ENCODE results near the gene MOB1B. TPM values are rescaled to one million over a fixed set of nuclear protein-coding genes. Genes with fewer than 3 reads are reported as not detected.
"Not testable (repeated sequence)": the region's sequence is repeated elsewhere in the genome, so short reads cannot be mapped to it uniquely, and the experiment has no call there.

MOB1B gene
- polyA plus RNA-seq, 4 donors: 1.1 to 22.5 (median 2.7) TPM

DNA sequence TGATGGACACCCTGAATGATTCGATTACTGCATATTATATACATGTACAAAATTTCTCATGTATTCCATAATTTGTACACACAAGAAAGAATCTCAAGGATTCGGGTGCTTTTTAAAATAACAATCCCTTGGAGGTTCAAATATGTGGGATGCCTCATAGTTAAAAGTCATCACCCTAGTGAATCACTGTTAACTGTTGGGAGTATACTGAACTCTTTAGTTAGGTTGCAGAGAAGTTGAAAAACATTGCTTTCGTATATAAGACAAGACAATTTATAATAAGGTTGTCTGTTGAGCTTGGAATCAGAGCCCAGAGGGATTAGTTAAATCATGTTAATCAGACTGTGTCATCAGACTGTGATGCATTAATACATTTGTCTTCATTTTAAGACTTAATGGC, 106.9 kb downstream of the MOB1B start:
- DNase-seq (no peak), FAIRE-seq (no peak)
- WGBS, 3 donors: 80 to 86% (median 84%) methylated on average over 3 of the region's 3 CpGs
- H3K27ac ChIP-seq (ENCODE audit: low read depth in 1 of 3, low read length in 2 of 3): no peak overlapping the region
- H3K4me1 ChIP-seq (ENCODE audit: control insufficient read depth in 3 of 3, insufficient read depth in 2 of 3, low read depth in 1 of 3, low read length in 2 of 3): no peaks in the 10 kb centered on the region
- peaks cover 0 to 14% (median 0%) of the 10 kb centered on the region in 3 donors for H3K36me3 ChIP-seq (ENCODE audit: control insufficient read depth in 3 of 3, insufficient read depth in 2 of 3, low read depth in 1 of 3, low read length in 3 of 3)
- H3K9me3 ChIP-seq (ENCODE audit: control insufficient read depth in 2 of 2, insufficient read depth in 1 of 2, low read depth in 1 of 2, low read length in 1 of 2): peaks cover 0 to 8% of the 10 kb centered on the region in 2 donors
- no peaks in the 10 kb centered on the region for H3K27me3 ChIP-seq (ENCODE audit: control insufficient read depth in 3 of 3, insufficient read depth in 3 of 3, low read length in 3 of 3)
- no peak overlapping the region for H3K4me3 ChIP-seq (ENCODE audit: low read depth in 1 of 3, low read length in 3 of 3)

DNA sequence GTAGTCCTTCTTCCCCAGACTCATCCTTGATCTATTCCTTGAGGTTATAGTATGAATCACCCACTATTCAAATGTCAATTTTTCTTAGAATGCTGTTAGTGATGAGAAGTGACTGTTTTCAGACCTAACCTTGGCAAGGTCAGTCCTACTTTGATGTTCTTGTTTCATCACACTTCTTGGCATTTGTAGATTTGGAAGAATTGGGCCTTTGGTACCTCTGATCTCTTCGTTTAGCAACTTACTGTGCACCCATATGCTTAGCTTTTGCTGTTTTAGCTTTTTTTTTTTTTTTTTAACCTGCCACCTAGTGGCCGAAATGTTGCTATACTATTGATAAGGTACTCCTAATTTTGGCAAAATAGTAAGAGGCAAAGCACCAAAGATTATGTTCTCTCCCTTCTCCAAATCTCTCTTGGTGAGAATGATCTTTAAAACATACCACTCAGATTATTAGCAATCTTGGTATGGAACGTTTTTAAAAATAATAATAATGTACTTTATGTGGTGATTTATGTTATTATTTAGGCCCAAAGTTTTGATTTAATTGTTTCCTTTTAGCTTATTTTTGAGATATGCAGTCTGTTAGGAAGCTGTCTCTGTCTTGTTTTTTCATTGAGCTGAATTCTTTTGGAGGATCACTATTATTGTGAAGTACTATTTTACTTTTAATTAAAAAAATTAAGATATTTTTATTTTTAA, 107.9 kb downstream of the MOB1B start:
- DNase-seq (peak; percentile 42 to 53), FAIRE-seq (no peak)
- WGBS, 3 donors: 1 to 7% (median 3%) methylated on average over 3 of the region's 3 CpGs

GRCh38 chr4:71011451-71011850, 109.3 kb downstream of the MOB1B start:
- WGBS, 3 donors: 62 to 81% (median 66%) methylated on average over 4 of the region's 4 CpGs
- FAIRE-seq (no peak), DNase-seq (peak in 1 of 2 donors; percentile 69)
- peaks cover 0 to 9% (median 0%) of the 10 kb centered on the region in 3 donors for H3K36me3 ChIP-seq (ENCODE audit: control insufficient read depth in 3 of 3, insufficient read depth in 2 of 3, low read depth in 1 of 3, low read length in 3 of 3)
- peaks cover 0 to 8% of the 10 kb centered on the region in 2 donors for H3K9me3 ChIP-seq (ENCODE audit: control insufficient read depth in 2 of 2, insufficient read depth in 1 of 2, low read depth in 1 of 2, low read length in 1 of 2)
- no peaks in the 10 kb centered on the region for H3K27me3 ChIP-seq (ENCODE audit: control insufficient read depth in 3 of 3, insufficient read depth in 3 of 3, low read length in 3 of 3)
- H3K4me1 ChIP-seq (ENCODE audit: control insufficient read depth in 3 of 3, insufficient read depth in 2 of 3, low read depth in 1 of 3, low read length in 2 of 3): no peaks in the 10 kb centered on the region
- H3K4me3 ChIP-seq (ENCODE audit: low read depth in 1 of 3, low read length in 3 of 3): no peak overlapping the region
- H3K27ac ChIP-seq (ENCODE audit: low read depth in 1 of 3, low read length in 2 of 3): no peak overlapping the region

More for the DNA sequence above, 107.9 kb downstream of the MOB1B start:
- H3K4me3 ChIP-seq (ENCODE audit: low read depth in 1 of 3, low read length in 3 of 3): no peak overlapping the region
- H3K27me3 ChIP-seq (ENCODE audit: control insufficient read depth in 3 of 3, insufficient read depth in 3 of 3, low read length in 3 of 3): no peaks in the 10 kb centered on the region
- no peak overlapping the region for H3K27ac ChIP-seq (ENCODE audit: low read depth in 1 of 3, low read length in 2 of 3)
- no peaks in the 10 kb centered on the region for H3K4me1 ChIP-seq (ENCODE audit: control insufficient read depth in 3 of 3, insufficient read depth in 2 of 3, low read depth in 1 of 3, low read length in 2 of 3)
- peaks cover 0 to 8% of the 10 kb centered on the region in 2 donors for H3K9me3 ChIP-seq (ENCODE audit: control insufficient read depth in 2 of 2, insufficient read depth in 1 of 2, low read depth in 1 of 2, low read length in 1 of 2)
- H3K36me3 ChIP-seq (ENCODE audit: control insufficient read depth in 3 of 3, insufficient read depth in 2 of 3, low read depth in 1 of 3, low read length in 3 of 3): peaks cover 0 to 9% (median 0%) of the 10 kb centered on the region in 3 donors

GRCh38 chr4:71017391-71017790, 115.2 kb downstream of the MOB1B start:
- not testable (repeated sequence) for H3K27me3 ChIP-seq (ENCODE audit: control insufficient read depth in 3 of 3, insufficient read depth in 3 of 3, low read length in 3 of 3); H3K9me3 ChIP-seq (ENCODE audit: control insufficient read depth in 2 of 2, insufficient read depth in 1 of 2, low read depth in 1 of 2, low read length in 1 of 2); H3K4me3 ChIP-seq (ENCODE audit: low read depth in 1 of 3, low read length in 3 of 3); H3K4me1 ChIP-seq (ENCODE audit: control insufficient read depth in 3 of 3, insufficient read depth in 2 of 3, low read depth in 1 of 3, low read length in 2 of 3); H3K27ac ChIP-seq (ENCODE audit: low read depth in 1 of 3, low read length in 2 of 3); FAIRE-seq; DNase-seq; H3K36me3 ChIP-seq (ENCODE audit: control insufficient read depth in 3 of 3, insufficient read depth in 2 of 3, low read depth in 1 of 3, low read length in 3 of 3)
- WGBS, 3 donors: 97 to 98% (median 98%) methylated on average over 2 of the region's 2 CpGs

- no peak overlapping the region for H3K27ac ChIP-seq (ENCODE audit: low read depth in 1 of 3, low read length in 2 of 3)
- no peaks in the 10 kb centered on the region for H3K27me3 ChIP-seq (ENCODE audit: control insufficient read depth in 3 of 3, insufficient read depth in 3 of 3, low read length in 3 of 3)
- DNase-seq (no peak), FAIRE-seq (no peak)
- peaks cover 0 to 2% (median 0%) of the 10 kb centered on the region in 3 donors for H3K36me3 ChIP-seq (ENCODE audit: control insufficient read depth in 3 of 3, insufficient read depth in 2 of 3, low read depth in 1 of 3, low read length in 3 of 3)
- no peak overlapping the region for H3K4me3 ChIP-seq (ENCODE audit: low read depth in 1 of 3, low read length in 3 of 3)
- H3K9me3 ChIP-seq (ENCODE audit: control insufficient read depth in 2 of 2, insufficient read depth in 1 of 2, low read depth in 1 of 2, low read length in 1 of 2): no peaks in the 10 kb centered on the region
- WGBS, 3 donors: 47 to 93% (median 79%) methylated on average over 1 of the region's 1 CpG
- H3K4me1 ChIP-seq (ENCODE audit: control insufficient read depth in 3 of 3, insufficient read depth in 2 of 3, low read depth in 1 of 3, low read length in 2 of 3): no peaks in the 10 kb centered on the region
Measured at GRCh38 chr4:71020611-71021010, 118.4 kb downstream of the MOB1B start.

DNA sequence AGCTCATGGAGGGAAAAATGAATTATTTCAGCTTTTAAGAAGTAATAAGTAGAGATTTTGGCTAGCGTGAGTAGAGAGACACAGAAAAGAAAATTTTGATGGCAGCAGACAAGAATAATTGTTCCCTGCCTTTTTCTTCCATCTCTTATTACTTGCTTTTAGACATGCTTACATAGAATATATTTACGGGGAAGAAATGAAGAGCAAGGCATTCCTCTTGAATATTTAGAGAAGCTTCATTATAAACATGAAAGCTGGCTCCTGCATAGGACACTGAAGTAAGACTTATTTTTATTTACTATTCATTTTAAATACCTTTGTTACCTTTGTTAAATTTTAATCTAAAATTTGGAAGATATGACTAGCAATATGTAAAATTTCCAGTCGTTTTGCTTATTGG, 123.5 kb downstream of the MOB1B start:
- DNase-seq (no peak), FAIRE-seq (no peak)
- Histone ChIP-seq H3K27me3 (ENCODE audit: control insufficient read depth in 3 of 3, insufficient read depth in 3 of 3, low read length in 3 of 3) (no peaks in the 10 kb centered on the region), H3K9me3 (ENCODE audit: control insufficient read depth in 2 of 2, insufficient read depth in 1 of 2, low read depth in 1 of 2, low read length in 1 of 2) (no peaks in the 10 kb centered on the region), H3K36me3 (ENCODE audit: control insufficient read depth in 3 of 3, insufficient read depth in 2 of 3, low read depth in 1 of 3, low read length in 3 of 3) (peaks cover 0 to 9% (median 2%) of the 10 kb centered on the region in 3 donors), H3K4me1 (ENCODE audit: control insufficient read depth in 3 of 3, insufficient read depth in 2 of 3, low read depth in 1 of 3, low read length in 2 of 3) (no peaks in the 10 kb centered on the region), H3K4me3 (ENCODE audit: low read depth in 1 of 3, low read length in 3 of 3) (no peak overlapping the region), H3K27ac (ENCODE audit: low read depth in 1 of 3, low read length in 2 of 3) (no peak overlapping the region)
- WGBS, 3 donors: 73 to 80% (median 79%) methylated on average over 3 of the region's 3 CpGs

GRCh38 chr4:71026086-71026485, 123.9 kb downstream of the MOB1B start:
- Histone ChIP-seq H3K27me3 (ENCODE audit: control insufficient read depth in 3 of 3, insufficient read depth in 3 of 3, low read length in 3 of 3) (no peaks in the 10 kb centered on the region), H3K4me1 (ENCODE audit: control insufficient read depth in 3 of 3, insufficient read depth in 2 of 3, low read depth in 1 of 3, low read length in 2 of 3) (no peaks in the 10 kb centered on the region), H3K27ac (ENCODE audit: low read depth in 1 of 3, low read length in 2 of 3) (no peak overlapping the region), H3K9me3 (ENCODE audit: control insufficient read depth in 2 of 2, insufficient read depth in 1 of 2, low read depth in 1 of 2, low read length in 1 of 2) (no peaks in the 10 kb centered on the region), H3K4me3 (ENCODE audit: low read depth in 1 of 3, low read length in 3 of 3) (no peak overlapping the region), H3K36me3 (ENCODE audit: control insufficient read depth in 3 of 3, insufficient read depth in 2 of 3, low read depth in 1 of 3, low read length in 3 of 3) (peaks cover 0 to 9% (median 2%) of the 10 kb centered on the region in 3 donors)
- DNase-seq: peak; percentile 28 to 75
- WGBS, 3 donors: 37 to 59% (median 52%) methylated on average over 2 of the region's 2 CpGs
- FAIRE-seq: peak; percentile 57

DNA sequence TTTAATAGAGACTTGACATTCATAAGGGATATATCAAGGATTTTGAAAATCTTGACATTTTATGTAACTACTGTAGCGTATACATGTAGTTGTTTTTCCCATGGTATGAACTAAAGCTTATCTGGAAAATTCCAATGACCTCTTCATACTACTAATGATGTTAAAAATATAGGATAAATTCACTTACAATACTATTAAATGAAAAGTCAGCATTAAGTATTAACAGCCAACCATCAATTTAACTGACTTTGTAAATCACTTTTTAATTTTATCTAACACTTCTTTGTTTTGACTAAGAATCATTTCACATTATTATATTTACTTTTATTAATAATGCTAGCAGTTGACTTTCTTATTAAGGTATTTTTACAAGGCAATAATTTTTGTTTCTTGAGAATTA, 125.4 kb downstream of the MOB1B start:
- Histone ChIP-seq H3K4me3 (ENCODE audit: low read depth in 1 of 3, low read length in 3 of 3) (no peak overlapping the region), H3K27me3 (ENCODE audit: control insufficient read depth in 3 of 3, insufficient read depth in 3 of 3, low read length in 3 of 3) (no peaks in the 10 kb centered on the region), H3K27ac (ENCODE audit: low read depth in 1 of 3, low read length in 2 of 3) (no peak overlapping the region), H3K4me1 (ENCODE audit: control insufficient read depth in 3 of 3, insufficient read depth in 2 of 3, low read depth in 1 of 3, low read length in 2 of 3) (no peaks in the 10 kb centered on the region), H3K36me3 (ENCODE audit: control insufficient read depth in 3 of 3, insufficient read depth in 2 of 3, low read depth in 1 of 3, low read length in 3 of 3) (peaks cover 4 to 19% (median 5%) of the 10 kb centered on the region in 3 donors), H3K9me3 (ENCODE audit: control insufficient read depth in 2 of 2, insufficient read depth in 1 of 2, low read depth in 1 of 2, low read length in 1 of 2) (no peaks in the 10 kb centered on the region)
- FAIRE-seq: no peak
- DNase-seq: no peak
- 94 to 100% (median 97%) methylated on average over 1 of the region's 1 CpG for WGBS, 3 donors

- WGBS, 3 donors: 60 to 71% (median 66%) methylated on average over 1 of the region's 1 CpG
- no peaks in the 10 kb centered on the region for H3K27me3 ChIP-seq (ENCODE audit: control insufficient read depth in 3 of 3, insufficient read depth in 3 of 3, low read length in 3 of 3)
- no peak overlapping the region for H3K27ac ChIP-seq (ENCODE audit: low read depth in 1 of 3, low read length in 2 of 3)
- H3K4me1 ChIP-seq (ENCODE audit: control insufficient read depth in 3 of 3, insufficient read depth in 2 of 3, low read depth in 1 of 3, low read length in 2 of 3): no peaks in the 10 kb centered on the region
- FAIRE-seq: no peak
- H3K9me3 ChIP-seq (ENCODE audit: control insufficient read depth in 2 of 2, insufficient read depth in 1 of 2, low read depth in 1 of 2, low read length in 1 of 2): no peaks in the 10 kb centered on the region
- no peak for DNase-seq
- H3K36me3 ChIP-seq (ENCODE audit: control insufficient read depth in 3 of 3, insufficient read depth in 2 of 3, low read depth in 1 of 3, low read length in 3 of 3): peaks cover 2 to 22% (median 4%) of the 10 kb centered on the region in 3 donors
- H3K4me3 ChIP-seq (ENCODE audit: low read depth in 1 of 3, low read length in 3 of 3): no peak overlapping the region
Measured at GRCh38 chr4:71029504-71029903, 127.3 kb downstream of the MOB1B start.
